Measurements from ENCODE around the gene DDX52. TPM values are rescaled to one million over a fixed set of nuclear protein-coding genes. Genes with fewer than 3 reads are reported as not detected.

DDX52 gene
- total and polyA plus RNA-seq, 4 donors, result 8.8 to 28.9 (median 14.2) TPM

DNA sequence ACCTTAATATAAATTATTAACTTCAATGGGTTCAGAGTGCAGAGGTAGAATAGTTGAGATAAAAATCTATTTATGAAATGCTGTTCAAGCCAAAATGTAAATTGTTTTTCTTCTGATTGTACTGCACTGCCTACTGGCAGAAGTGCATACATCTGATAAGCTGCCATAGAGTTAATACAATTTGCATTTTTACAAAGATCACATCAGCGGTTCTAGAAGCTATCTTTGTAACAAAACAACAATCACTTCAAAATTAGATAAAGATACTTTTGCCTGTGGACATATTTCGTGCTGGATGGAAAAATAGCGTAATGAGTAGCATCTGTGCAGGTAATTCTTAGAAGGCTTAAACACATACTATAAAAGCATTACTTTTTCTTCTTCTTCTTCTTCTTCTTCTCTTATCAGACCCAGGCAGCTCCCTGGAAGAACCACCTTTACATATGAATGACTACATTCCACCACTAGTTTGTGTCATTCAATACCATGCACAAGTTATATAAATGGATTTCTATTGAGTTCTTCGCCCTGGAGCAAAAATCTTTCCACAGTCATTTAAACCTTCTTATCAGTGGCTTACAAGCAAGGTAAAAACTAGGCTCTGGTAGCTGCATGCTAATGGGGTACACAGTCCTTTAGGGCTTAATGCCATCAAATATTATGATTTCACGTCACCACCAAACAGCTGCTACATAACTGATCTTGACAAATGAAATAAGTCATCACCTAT is 81.1 kb downstream of the DDX52 start:
- 85 to 88% methylated on average over 5 of the region's 5 CpGs for WGBS, 2 donors
- no peak overlapping the region for H3K4me3 ChIP-seq
- H3K4me1 ChIP-seq (ENCODE audit: control insufficient read depth in 5 of 5, insufficient read depth in 5 of 5, low read length in 5 of 5), result no peaks in the 10 kb centered on the region
- peaks cover 11 to 40% (median 25%) of the 10 kb centered on the region in 4 donors for H3K36me3 ChIP-seq (ENCODE audit: control insufficient read depth in 4 of 4, insufficient read depth in 4 of 4, low read length in 4 of 4)
- ATAC-seq (ENCODE audit: insufficient read depth, low FRiP score) (no peak), DNase-seq (no peak)
- H3K9ac ChIP-seq (ENCODE audit: insufficient read depth in 1 of 2, low read length in 2 of 2), result no peak overlapping the region
- no peak overlapping the region for H3K27ac ChIP-seq (ENCODE audit: low read depth in 1 of 2, low read length in 1 of 2)
- TF ChIP-seq, protein P1, sequence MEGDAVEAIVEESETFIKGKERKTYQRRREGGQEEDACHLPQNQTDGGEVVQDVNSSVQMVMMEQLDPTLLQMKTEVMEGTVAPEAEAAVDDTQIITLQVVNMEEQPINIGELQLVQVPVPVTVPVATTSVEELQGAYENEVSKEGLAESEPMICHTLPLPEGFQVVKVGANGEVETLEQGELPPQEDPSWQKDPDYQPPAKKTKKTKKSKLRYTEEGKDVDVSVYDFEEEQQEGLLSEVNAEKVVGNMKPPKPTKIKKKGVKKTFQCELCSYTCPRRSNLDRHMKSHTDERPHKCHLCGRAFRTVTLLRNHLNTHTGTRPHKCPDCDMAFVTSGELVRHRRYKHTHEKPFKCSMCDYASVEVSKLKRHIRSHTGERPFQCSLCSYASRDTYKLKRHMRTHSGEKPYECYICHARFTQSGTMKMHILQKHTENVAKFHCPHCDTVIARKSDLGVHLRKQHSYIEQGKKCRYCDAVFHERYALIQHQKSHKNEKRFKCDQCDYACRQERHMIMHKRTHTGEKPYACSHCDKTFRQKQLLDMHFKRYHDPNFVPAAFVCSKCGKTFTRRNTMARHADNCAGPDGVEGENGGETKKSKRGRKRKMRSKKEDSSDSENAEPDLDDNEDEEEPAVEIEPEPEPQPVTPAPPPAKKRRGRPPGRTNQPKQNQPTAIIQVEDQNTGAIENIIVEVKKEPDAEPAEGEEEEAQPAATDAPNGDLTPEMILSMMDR (IDR thresholded peaks at IDR 0.05; ENCODE audit: control extremely low read depth, extremely low read depth), result no peak
- H3K9me3 ChIP-seq (ENCODE audit: control insufficient read depth in 4 of 4, insufficient read depth in 3 of 4, low read length in 3 of 4), result no peaks in the 10 kb centered on the region
- no peaks in the 10 kb centered on the region for H3K27me3 ChIP-seq (ENCODE audit: control insufficient read depth in 3 of 3, insufficient read depth in 3 of 3, low read length in 2 of 3)

Small RNAs within 50 kb of the gene (small RNA-seq; reads per million reads assigned to genes)
- not detected for gene MIR378J (ENCODE audit: low replicate concordance)

Other genes with a start within 250 kb of the DDX52 start
- 100 to 1,000 TPM in 1 of 2 donors, 10 to 100 TPM in 1; 84.6 to 111 TPM for gene ACACA, start 236.6 kb downstream of the DDX52 start, total RNA-seq
- gene ACACA, start 236.6 kb downstream of the DDX52 start, polyA plus RNA-seq, result 10 to 100 TPM; 26.0 to 26.6 TPM
- gene TADA2A, start 236.6 kb downstream of the DDX52 start, total RNA-seq, result 10 to 100 TPM; 24.7 to 28.6 TPM
- 1 to 10 TPM; 7.4 to 9.2 TPM for gene TADA2A, start 236.6 kb downstream of the DDX52 start, polyA plus RNA-seq
- 10 to 100 TPM in 1 of 2 donors, 1 to 10 TPM in 1; 7.4 to 15.7 TPM for gene DUSP14, start 153.6 kb downstream of the DDX52 start, total RNA-seq
- gene DUSP14, start 153.6 kb downstream of the DDX52 start, polyA plus RNA-seq, result 10 to 100 TPM in 1 of 2 donors, 1 to 10 TPM in 1; 9.4 to 11.3 TPM
- gene SYNRG, start 34.0 kb downstream of the DDX52 start, total RNA-seq, result 10 to 100 TPM; 33.7 to 67.4 TPM
- 10 to 100 TPM in 1 of 2 donors, 1 to 10 TPM in 1; 5.9 to 11.0 TPM for gene SYNRG, start 34.0 kb downstream of the DDX52 start, polyA plus RNA-seq
- gene HNF1B, start 101.6 kb upstream of the DDX52 start, total RNA-seq, result 10 to 100 TPM; 12.4 to 18.9 TPM
- gene HNF1B, start 101.6 kb upstream of the DDX52 start, polyA plus RNA-seq, result 10 to 100 TPM in 1 of 2 donors, 1 to 10 TPM in 1; 4.1 to 12.4 TPM